Ovary (tissue), 9 donors: ENCODE measurements around the gene GSKIP. TPM values are rescaled to one million over a fixed set of nuclear protein-coding genes. Genes with fewer than 3 reads are reported as not detected.

Experiments
- DNase-seq, 5 donors: peaks; one replicate each; pipeline ENCODE4 v3.0.0-alpha.2; 2019 to 2020
- H3K27ac ChIP-seq, 2 donors: fragments of 200-600 bp; one replicate each; pipeline versions ENCODE4 v1.5.1 to v1.8.0; 2019 to 2022
- H3K27me3 ChIP-seq: fragments of 200-600 bp; one replicate; pipeline ENCODE4 v1.8.0; 2022
- H3K36me3 ChIP-seq: fragments of 200-600 bp; sonication (generic); one replicate; pipeline ENCODE4 v1.5.1; 2019
- H3K4me1 ChIP-seq: one replicate; pipeline ENCODE4 v1.8.1; 2013; ENCODE audit warnings: mild to moderate bottlenecking, moderate library complexity; ENCODE audit not compliant: insufficient read depth
- H3K4me3 ChIP-seq: fragments of 200-600 bp; sonication (generic); one replicate; pipeline ENCODE4 v1.5.1; 2017
- H3K9me3 ChIP-seq, 2 donors: fragments of 200-600 bp in 1 of 2; sonication (generic) in 1 of 2; one replicate each; pipeline versions ENCODE4 v1.5.1 to v1.8.1; 2013 to 2019; ENCODE audit warnings: mild to moderate bottlenecking in 1 of 2, moderate library complexity in 1 of 2
- EP300 ChIP-seq: sonication (generic); formaldehyde crosslinking; IDR thresholded peaks from one replicate; pipeline ENCODE4 v1.6.1; 2017; ENCODE audit warnings: antibody characterized with exemption
- POLR2A ChIP-seq: fragments of 450-650 bp; IDR thresholded peaks from one replicate; pipeline ENCODE4 v1.6.1; 2017; ENCODE audit warnings: antibody characterized with exemption, mild to moderate bottlenecking, moderate library complexity
- WGBS, 3 donors: extraction: QIAGEN DNeasy Blood & Tissue Kit in 1 of 3; methylation state at CpG; one replicate each; pipeline versions ENCODE4 v1.1.5 to v1.1.7; 2013 to 2017; 5-methylcytosine and 5-hydroxymethylcytosine counted together
- intact Hi-C, 4 donors: fragments of 100-400 bp; cut with DNase I; formaldehyde crosslinking; loops; one replicate each; pipeline versions ENCODE4 v1.11.0 to v1.15.1; 2022 to 2023
- polyA plus RNA-seq, 2 donors: library from polyadenylated mRNA; stranded (reverse); fragments of 200-250 nt in 1 of 2; fragments of 350-450 nt in 1 of 2; fragmentation: Illumina TruSeq in 1 of 2; extraction: RNeasy Lipid Tissue Mini Kit (QIAGEN cat#74804) in 1 of 2; gene quantifications; one replicate each; pipeline ENCODE4 v1.2.3, GENCODE V29; 2013 to 2014
- total RNA-seq, 7 donors: library from RNA; depleted of rRNA in 2 of 7; stranded (reverse); fragments of >200 nt in 2 of 7; fragmentation: NEBNext Ultra II Directional in 3 of 7; extraction: Animal tissue kit (Norgen Biotek cat#: 25700) in 3 of 7; gene quantifications; one replicate each; pipeline versions ENCODE4 v1.1.0 to v1.2.4, GENCODE V29; 2016 to 2023
- TF ChIP-seq, protein P1 (sequence below), 3 donors: fragments of 450-650 bp in 2 of 3; fragments of 200-600 bp in 1 of 3; IDR thresholded peaks; one replicate each; pipeline versions ENCODE4 v1.5.1 to v1.8.0; 2016 to 2022; ENCODE audit warnings: antibody characterized with exemption in 3 of 3, mild to moderate bottlenecking in 1 of 3
- donor health status: DM: no; HTN: no; CAD: no; lungs with moderate emphysema.
- donor health status: DM: no; HTN: no; CAD: no.
- donor health status: Bipolar disorder and iron deficiency.
- donor health status: DM: yes; HTN: yes; CAD: no.
- donor health status: DM: no; HTN: no; CAD: no.
- donor health status: DM: yes; HTN: yes; CAD: no.

Gene GSKIP
- total and polyA plus RNA-seq, 9 donors, result 6.3 to 15.4 (median 10.1) TPM

- H3K9me3 ChIP-seq, result no peaks in the 10 kb centered on the region
- no peak for DNase-seq
- intact Hi-C loops, result no loop called here
- WGBS, 3 donors, result 89 to 94% (median 91%) methylated on average over 7 of the region's 7 CpGs
- no peak overlapping the region for H3K4me3 ChIP-seq
- TF ChIP-seq EP300, result no peak
- no peaks in the 10 kb centered on the region for H3K36me3 ChIP-seq
- no peak overlapping the region for H3K27ac ChIP-seq
- H3K4me1 ChIP-seq, result peaks cover 4% of the 10 kb centered on the region
- H3K27me3 ChIP-seq, result no peaks in the 10 kb centered on the region
Observed at GRCh38 chr14:96349286-96350075, 13.8 kb upstream of the GSKIP start.

DNA sequence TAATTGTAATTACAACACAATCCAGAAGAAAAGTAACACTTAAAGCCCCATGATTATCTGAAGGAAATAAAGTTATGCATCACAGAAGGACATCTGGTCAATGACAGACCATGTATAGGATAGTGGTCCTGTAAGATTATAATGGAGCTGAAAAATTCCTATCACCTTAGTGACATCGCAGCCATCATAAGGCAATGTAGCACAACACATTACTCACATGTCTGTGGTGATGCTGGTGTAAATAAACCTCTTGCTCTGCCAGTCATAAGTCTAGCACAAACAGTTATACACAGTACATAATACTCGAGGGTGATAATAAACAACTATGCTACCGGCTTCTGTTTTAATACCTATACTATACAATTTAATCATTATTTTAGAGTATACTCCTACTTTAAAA, 11.3 kb upstream of the GSKIP start:
- TF ChIP-seq EP300, result no peak
- no peak for TF ChIP-seq POLR2A
- TF ChIP-seq, protein P1, sequence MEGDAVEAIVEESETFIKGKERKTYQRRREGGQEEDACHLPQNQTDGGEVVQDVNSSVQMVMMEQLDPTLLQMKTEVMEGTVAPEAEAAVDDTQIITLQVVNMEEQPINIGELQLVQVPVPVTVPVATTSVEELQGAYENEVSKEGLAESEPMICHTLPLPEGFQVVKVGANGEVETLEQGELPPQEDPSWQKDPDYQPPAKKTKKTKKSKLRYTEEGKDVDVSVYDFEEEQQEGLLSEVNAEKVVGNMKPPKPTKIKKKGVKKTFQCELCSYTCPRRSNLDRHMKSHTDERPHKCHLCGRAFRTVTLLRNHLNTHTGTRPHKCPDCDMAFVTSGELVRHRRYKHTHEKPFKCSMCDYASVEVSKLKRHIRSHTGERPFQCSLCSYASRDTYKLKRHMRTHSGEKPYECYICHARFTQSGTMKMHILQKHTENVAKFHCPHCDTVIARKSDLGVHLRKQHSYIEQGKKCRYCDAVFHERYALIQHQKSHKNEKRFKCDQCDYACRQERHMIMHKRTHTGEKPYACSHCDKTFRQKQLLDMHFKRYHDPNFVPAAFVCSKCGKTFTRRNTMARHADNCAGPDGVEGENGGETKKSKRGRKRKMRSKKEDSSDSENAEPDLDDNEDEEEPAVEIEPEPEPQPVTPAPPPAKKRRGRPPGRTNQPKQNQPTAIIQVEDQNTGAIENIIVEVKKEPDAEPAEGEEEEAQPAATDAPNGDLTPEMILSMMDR (IDR thresholded peaks at IDR 0.05), result no peak
- intact Hi-C loops, result no loop called here
- WGBS, 3 donors, result 83 to 93% (median 84%) methylated on average over 3 of the region's 3 CpGs

DNA sequence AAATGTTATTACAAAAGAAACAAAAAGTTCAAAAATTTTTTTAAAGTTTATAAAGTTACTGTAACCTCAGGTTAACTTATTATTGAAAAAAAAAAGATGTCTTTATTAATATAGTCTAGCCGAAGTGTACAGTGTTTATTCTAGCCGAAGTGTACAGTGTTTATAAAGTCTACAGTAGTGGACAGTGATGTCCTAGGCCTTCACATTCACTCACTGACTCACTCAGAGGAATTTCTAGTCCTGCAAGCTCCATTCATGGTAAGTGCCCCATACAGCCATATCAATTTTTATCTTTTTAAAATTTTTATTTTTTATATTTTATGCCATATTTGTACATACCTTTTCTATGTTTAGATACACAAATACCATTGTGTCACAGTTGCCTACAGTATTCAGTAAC, 10.6 kb upstream of the GSKIP start:
- no peaks in the 10 kb centered on the region for H3K27me3 ChIP-seq
- WGBS, 3 donors, result 62 to 74% (median 64%) methylated on average over 2 of the region's 2 CpGs
- no peak for DNase-seq
- no peaks in the 10 kb centered on the region for H3K36me3 ChIP-seq
- no peak overlapping the region for H3K4me3 ChIP-seq
- intact Hi-C loops, result no loop called here
- H3K9me3 ChIP-seq, result no peaks in the 10 kb centered on the region
- TF ChIP-seq, protein P1 (IDR thresholded peaks at IDR 0.05), result no peak
- TF ChIP-seq EP300, result no peak
- no peak for TF ChIP-seq POLR2A
- peaks cover 5% of the 10 kb centered on the region for H3K4me1 ChIP-seq
- H3K27ac ChIP-seq, result no peak overlapping the region

More for the DNA sequence above, 11.3 kb upstream of the GSKIP start:
- Histone ChIP-seq H3K27me3 (no peaks in the 10 kb centered on the region), H3K36me3 (no peaks in the 10 kb centered on the region), H3K9me3 (no peaks in the 10 kb centered on the region), H3K4me3 (no peak overlapping the region), H3K4me1 (peaks cover 5% of the 10 kb centered on the region), H3K27ac (no peak overlapping the region)
- no peak for DNase-seq

DNA sequence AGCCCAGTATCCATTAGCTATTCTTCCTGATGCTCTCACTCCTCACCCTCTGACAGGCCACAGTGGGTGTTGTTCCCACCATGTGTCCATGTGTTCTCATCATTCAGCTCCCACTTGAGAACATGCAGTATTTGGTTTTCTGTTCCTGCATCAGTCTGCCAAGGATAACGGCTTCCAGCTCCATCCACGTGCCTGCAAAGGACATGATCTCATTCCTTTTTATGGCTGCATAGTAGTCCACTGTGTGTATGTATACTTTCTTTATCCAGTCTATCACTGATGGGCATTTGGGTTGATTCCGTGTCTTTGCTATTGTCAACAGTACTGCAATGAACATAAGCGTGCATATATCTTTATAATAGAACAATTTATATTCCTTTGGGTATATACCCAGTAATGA, 9.1 kb upstream of the GSKIP start:
- no peak for DNase-seq
- no peak overlapping the region for H3K27ac ChIP-seq
- TF ChIP-seq EP300 (no peak), POLR2A (no peak)
- 92 to 97% (median 94%) methylated on average over 4 of the region's 4 CpGs for WGBS, 3 donors
- intact Hi-C loops, result no loop called here
- no peaks in the 10 kb centered on the region for H3K36me3 ChIP-seq
- no peaks in the 10 kb centered on the region for H3K27me3 ChIP-seq
- no peaks in the 10 kb centered on the region for H3K9me3 ChIP-seq
- peaks cover 6% of the 10 kb centered on the region for H3K4me1 ChIP-seq
- H3K4me3 ChIP-seq, result no peak overlapping the region

- Histone ChIP-seq H3K4me3 (no peak overlapping the region), H3K27me3 (no peaks in the 10 kb centered on the region), H3K27ac (no peak overlapping the region), H3K36me3 (no peaks in the 10 kb centered on the region), H3K4me1 (peaks cover 9% of the 10 kb centered on the region), H3K9me3 (no peaks in the 10 kb centered on the region)
- DNase-seq, result no peak
- intact Hi-C loops, result no loop called here
- TF ChIP-seq, protein P1 (IDR thresholded peaks at IDR 0.05), result no peak
- TF ChIP-seq POLR2A (no peak), EP300 (no peak)
- 94 to 95% (median 95%) methylated on average over 3 of the region's 3 CpGs for WGBS, 3 donors
Observed at GRCh38 chr14:96357216-96357615, 6.1 kb upstream of the GSKIP start.
